Measurements from ENCODE around the gene ENTPD2. TPM values are rescaled to one million over a fixed set of nuclear protein-coding genes. Genes with fewer than 3 reads are reported as not detected.

ENTPD2 gene
- total RNA-seq, 4 donors from 2014 or later: not detected

DNA sequence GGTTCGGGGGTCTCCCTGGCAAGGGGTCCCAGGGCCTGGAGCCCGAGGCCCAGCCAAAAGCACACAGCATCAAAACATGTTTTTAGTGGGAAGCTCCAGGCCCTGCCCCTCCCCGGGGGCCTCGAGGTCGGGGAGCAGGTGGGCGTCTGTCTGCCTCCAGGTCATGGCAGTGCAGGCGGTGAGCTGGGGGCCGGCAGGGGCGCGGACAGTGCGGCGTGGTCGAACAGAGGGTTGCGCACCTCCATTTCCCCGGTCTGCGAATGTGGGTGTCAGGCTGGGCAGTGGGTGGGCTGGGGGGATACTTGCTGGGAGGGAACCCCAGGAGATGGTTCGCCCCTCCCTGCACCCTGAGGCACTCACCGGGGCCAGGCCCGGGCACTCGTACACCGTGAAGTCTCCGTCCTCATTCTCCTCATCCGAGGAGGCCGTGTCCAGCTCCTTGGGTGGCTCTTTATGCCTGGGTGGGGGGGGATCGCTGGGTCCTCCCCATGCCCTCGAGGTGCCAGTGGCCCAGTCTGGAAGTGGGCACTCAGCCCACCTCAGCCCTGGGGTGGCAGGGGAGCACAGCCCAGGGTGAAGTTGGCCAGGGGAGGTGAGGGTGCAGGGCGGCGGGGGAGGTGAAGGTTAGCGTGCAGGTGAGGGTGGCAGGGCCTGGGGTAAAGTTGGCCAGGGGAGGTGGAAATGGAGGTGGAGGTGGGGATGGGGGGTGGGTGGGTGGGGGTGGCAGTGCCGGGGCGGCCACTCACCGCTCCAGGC, 14.1 kb downstream of the ENTPD2 start:
- TF ChIP-seq, protein P1, sequence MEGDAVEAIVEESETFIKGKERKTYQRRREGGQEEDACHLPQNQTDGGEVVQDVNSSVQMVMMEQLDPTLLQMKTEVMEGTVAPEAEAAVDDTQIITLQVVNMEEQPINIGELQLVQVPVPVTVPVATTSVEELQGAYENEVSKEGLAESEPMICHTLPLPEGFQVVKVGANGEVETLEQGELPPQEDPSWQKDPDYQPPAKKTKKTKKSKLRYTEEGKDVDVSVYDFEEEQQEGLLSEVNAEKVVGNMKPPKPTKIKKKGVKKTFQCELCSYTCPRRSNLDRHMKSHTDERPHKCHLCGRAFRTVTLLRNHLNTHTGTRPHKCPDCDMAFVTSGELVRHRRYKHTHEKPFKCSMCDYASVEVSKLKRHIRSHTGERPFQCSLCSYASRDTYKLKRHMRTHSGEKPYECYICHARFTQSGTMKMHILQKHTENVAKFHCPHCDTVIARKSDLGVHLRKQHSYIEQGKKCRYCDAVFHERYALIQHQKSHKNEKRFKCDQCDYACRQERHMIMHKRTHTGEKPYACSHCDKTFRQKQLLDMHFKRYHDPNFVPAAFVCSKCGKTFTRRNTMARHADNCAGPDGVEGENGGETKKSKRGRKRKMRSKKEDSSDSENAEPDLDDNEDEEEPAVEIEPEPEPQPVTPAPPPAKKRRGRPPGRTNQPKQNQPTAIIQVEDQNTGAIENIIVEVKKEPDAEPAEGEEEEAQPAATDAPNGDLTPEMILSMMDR (IDR thresholded peaks at IDR 0.05; ENCODE audit: low read depth): no peak

DNA sequence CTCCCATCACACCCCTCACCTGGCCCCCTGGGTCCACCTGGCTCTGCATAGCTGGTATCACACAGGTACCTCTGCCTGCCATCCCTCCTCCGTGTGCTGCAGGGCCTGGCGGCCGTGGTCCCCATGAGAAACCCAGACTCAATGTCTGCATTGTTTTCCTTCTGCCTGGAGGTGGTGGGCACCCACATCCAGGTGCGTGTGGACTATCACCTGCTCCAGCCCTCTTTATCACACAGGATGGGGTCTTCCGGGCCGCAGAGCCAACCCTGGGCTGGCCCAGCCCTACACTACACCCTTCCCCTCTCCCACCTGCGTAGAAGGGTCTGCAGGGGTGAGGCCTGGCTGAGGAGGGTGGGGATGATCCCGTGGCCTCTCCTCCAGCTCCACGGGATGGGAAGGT, 14.9 kb downstream of the ENTPD2 start:
- TF ChIP-seq, protein P1 (IDR thresholded peaks at IDR 0.05; ENCODE audit: low read depth): no peak

DNA sequence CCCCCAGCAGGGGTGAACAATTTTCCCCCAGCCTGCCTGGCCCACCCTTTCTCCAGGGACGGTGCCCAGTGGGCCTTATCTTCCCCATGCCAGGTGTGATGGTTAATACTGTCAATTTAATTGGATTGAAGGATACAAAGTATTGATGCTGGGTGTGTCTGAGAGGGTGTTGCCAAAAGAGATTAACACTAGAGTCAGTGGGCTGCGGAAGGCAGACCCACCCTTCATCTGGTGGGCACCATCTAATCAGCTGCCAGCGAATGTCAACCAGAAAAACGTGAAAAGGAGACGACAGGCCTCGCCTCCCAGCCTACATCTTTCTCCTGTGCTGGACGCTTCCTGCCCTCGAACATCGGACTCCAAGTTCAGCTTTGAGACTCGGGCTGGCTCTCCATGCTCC, 16.4 kb downstream of the ENTPD2 start:
- TF ChIP-seq, protein P1 (IDR thresholded peaks at IDR 0.05; ENCODE audit: low read depth): no peak

DNA sequence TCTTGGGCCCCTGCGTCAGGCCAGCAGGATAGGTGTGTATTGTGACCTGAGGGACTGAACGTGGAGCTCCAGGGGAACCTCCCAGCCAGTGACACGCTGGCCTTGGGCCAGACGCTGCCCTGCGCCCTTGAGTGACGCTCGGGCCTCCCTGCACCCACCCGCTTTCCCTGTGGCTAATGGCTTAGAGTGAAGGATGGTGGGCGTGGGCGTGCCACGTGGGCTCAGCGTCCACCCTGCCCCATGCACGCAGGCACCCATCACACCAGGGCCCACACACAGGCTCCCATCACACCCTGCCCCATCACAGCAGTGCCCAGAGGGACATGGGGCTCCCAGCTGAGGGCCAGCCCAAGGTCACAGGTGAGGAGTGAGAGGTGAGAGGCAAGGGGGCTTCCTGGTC, 16.8 kb downstream of the ENTPD2 start:
- TF ChIP-seq, protein P1 (IDR thresholded peaks at IDR 0.05; ENCODE audit: low read depth): no peak

DNA sequence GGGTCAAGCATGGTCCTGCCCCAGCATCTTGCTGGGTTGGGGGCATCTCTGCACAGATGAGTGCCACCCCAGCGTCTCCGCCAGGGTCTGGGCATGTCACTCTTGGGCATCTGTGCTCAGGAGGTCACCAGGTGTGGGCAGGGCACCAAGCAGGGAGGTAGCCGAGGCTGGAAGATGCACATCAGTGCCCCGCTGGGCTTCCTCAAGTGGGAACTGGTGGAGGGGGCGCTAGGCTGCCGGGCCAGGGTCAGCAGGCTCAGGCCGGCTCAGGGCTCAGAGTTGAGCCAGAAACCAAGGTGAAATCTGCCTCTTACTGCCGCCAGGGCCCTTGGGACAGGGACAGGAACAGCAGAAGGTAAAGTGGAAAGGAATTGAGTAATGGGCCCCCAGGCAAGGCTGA, 17.9 kb downstream of the ENTPD2 start:
- TF ChIP-seq, protein P1 (IDR thresholded peaks at IDR 0.05; ENCODE audit: low read depth): no peak

DNA sequence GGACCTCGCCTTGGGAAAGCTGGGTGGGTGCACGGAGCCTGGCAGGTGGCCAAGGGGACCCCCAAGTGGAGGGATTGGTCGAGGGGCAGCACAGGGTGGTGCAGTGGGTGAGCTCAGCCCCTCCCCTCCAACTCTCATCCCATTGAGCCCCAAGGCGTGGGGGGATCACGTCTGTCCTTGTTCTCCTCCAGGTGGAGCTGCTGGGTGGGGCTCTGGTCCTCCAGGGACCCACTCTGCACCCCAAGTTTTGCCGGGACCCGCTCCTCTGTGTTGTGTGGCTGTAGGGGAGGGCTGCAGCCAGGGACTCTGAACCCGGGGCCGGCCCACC, 18.4 kb downstream of the ENTPD2 start:
- TF ChIP-seq, protein P1 (IDR thresholded peaks at IDR 0.05; ENCODE audit: low read depth): no peak

DNA sequence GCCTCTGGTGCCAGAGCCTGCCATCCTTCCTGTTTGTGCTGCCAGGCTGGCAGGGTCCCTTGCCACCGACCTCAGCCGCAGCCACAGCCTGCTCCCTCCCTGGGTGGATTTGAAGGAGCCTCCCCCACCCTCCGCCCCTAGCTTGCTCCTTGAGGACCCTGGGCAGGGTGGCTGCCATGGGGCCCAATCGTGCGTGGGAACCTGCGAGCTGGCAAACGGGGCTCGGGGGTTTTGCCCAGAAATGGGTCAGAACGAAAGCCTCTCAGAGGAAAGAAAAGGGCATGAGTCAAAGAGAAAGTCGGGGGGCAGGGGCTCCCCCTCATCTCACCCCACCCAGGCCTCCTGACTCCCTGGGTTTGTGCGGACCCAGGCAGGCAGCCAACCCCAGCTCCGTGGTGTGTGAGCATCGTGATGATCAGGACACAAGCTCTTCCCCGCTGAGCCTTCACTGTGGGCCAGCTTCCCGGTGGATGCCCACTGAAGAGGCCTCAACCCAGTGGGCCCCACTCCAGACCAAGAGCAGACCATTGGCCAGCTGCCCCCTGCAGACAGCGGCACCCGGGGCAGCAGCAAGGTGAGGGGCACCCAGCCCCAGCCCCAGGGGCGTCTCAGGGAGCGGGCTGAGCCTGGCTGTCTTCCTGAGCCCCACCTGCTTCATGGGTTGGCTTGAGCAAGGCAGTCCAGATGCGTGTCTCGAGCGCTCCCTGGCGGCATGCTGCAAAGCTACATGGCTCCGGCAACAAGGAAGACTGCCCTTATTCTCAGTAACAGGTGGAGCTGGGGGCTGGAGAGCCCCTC, 19.0 kb downstream of the ENTPD2 start:
- TF ChIP-seq, protein P1 (IDR thresholded peaks at IDR 0.05; ENCODE audit: low read depth): no peak
